ENCODE data around the gene IGFN1.
A peak's percentile ranks its signal among the peaks of the same experiment; 100 is the strongest.

IGFN1 gene

DNA sequence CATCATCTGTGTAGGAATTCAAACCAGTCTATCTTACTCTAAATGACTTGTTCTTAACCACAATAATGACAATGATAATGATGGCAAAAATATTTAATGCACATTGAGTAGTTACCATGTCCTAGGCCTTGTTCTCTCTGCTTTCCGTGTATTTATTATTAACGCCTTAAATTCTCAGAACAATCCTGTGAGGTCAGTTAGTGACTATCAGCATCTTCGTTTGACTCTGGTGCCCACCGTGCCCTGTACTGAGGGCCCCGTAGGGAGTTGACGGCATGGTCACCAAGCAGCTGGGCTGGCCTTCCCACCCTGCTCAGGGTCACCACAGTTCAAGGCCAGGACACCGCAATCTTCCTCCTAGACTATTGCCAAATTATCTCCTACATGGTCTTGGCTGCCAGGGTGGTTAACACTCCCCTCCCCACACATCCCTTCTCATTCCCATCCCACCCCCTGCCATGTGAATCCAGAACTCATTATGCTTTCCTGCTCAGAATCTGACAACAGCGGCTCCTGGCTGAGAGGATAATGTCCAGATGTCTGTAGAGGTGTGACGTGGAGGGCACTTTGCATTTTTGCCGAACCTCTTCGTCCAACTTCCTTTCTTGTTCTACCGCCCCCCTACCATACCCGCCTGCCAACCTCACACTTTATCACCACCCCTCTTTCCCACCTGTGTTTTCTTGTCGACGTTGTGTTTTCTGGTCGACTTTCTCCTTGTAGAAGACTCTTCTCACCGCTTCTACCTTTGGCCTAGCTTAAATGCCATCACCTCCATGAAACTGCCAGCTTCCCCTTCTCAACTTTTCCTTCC is 33.4 kb downstream of the IGFN1 start:
- Histone ChIP-seq H2AK5ac (ENCODE audit: low read length, severe bottlenecking) (no peak overlapping the region), H3K4ac (ENCODE audit: low read depth in 1 of 2, low read length in 2 of 2) (no peak overlapping the region), H3K79me1 (replicated peaks; ENCODE audit: low read length, poor library complexity, severe bottlenecking) (no peaks in the 10 kb centered on the region), H3K4me1 (ENCODE audit: control insufficient read depth, insufficient read depth, low read depth, low read length) (peaks cover 2% of the 10 kb centered on the region), H4K8ac (ENCODE audit: low read length) (no peak overlapping the region), H2BK5ac (ENCODE audit: low read depth, low read length, poor library complexity, severe bottlenecking) (no peak overlapping the region), H3K4me3 (ENCODE audit: insufficient read depth in 1 of 2, low read depth in 1 of 2, low read length in 2 of 2) (no peak overlapping the region), H2BK120ac (ENCODE audit: low read depth, low read length) (no peak overlapping the region), H3K14ac (ENCODE audit: low read length in 2 of 2) (no peak overlapping the region), H3K36me3 (ENCODE audit: control insufficient read depth in 1 of 2, insufficient read depth in 2 of 2, low read depth in 1 of 2, low read length in 2 of 2) (peaks cover 4 to 14% of the 10 kb centered on the region in 2 experiments), H3K27ac (ENCODE audit: low read length, poor library complexity, severe bottlenecking) (no peak overlapping the region), H3K18ac (ENCODE audit: low read depth in 1 of 2, low read length in 2 of 2) (no peak overlapping the region), H2BK15ac (ENCODE audit: low read depth, poor library complexity, severe bottlenecking) (no peak overlapping the region), H3K23ac (ENCODE audit: low read length in 2 of 2) (no peak overlapping the region), H3K27me3 (ENCODE audit: control insufficient read depth in 1 of 2, insufficient read depth in 1 of 2, low read length in 2 of 2) (no peaks in the 10 kb centered on the region), H4K91ac (ENCODE audit: low read length) (no peak overlapping the region), H3K9me3 (ENCODE audit: control insufficient read depth, low read length) (no peaks in the 10 kb centered on the region), H3K4me2 (ENCODE audit: low read length, poor library complexity, severe bottlenecking) (no peak overlapping the region), H2BK12ac (ENCODE audit: low read length in 2 of 2) (no peak overlapping the region), H3K9ac (ENCODE audit: low read length) (no peak overlapping the region), H2AFZ (ENCODE audit: low read depth, low read length) (no peak overlapping the region)
- DNase-seq: no peak
- 92% methylated on average over 16 of the region's 17 CpGs for WGBS

DNA sequence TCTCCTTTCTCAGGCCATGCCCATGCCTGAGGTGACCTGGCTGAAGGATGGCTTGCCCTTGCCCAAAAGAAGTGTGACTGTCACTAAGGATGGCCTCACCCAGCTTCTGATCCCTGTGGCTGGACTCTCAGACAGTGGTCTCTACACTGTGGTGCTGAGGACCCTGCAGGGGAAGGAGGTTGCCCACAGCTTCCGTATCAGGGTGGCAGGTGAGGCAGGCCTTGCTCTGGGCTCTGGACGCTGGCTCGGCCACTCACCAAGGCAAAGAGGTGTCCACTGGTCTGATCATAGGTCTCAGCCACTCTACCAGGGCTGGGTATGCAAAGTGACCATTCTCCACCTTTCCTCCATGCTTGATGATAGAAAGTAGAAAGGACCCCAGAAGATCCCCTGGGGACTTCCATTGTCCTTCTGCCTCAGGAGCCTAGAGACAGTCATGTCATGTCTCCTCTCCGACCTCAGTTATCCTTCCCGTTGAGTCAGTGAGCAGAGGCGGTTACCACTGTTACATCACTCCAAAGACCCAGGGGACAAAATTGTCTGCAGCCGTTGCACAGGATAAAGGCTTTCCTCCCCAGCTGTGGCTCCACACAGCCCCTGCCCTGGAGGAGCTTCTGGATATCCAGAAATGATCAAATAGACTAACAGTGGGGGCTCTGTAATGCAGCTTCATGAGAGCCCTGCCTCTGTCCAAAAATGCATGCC is 34.2 kb downstream of the IGFN1 start:
- Histone ChIP-seq H3K4me1 (ENCODE audit: control insufficient read depth, insufficient read depth, low read depth, low read length) (peaks cover 2% of the 10 kb centered on the region), H3K18ac (ENCODE audit: low read depth in 1 of 2, low read length in 2 of 2) (no peak overlapping the region), H3K14ac (ENCODE audit: low read length in 2 of 2) (no peak overlapping the region), H3K36me3 (ENCODE audit: control insufficient read depth in 1 of 2, insufficient read depth in 2 of 2, low read depth in 1 of 2, low read length in 2 of 2) (peaks cover 4 to 14% of the 10 kb centered on the region in 2 experiments), H4K91ac (ENCODE audit: low read length) (no peak overlapping the region), H4K8ac (ENCODE audit: low read length) (no peak overlapping the region), H3K9me3 (ENCODE audit: control insufficient read depth, low read length) (no peaks in the 10 kb centered on the region), H2BK120ac (ENCODE audit: low read depth, low read length) (no peak overlapping the region), H3K9ac (ENCODE audit: low read length) (no peak overlapping the region), H2BK5ac (ENCODE audit: low read depth, low read length, poor library complexity, severe bottlenecking) (no peak overlapping the region), H3K27ac (ENCODE audit: low read length, poor library complexity, severe bottlenecking) (no peak overlapping the region), H2AK5ac (ENCODE audit: low read length, severe bottlenecking) (no peak overlapping the region), H3K23ac (ENCODE audit: low read length in 2 of 2) (no peak overlapping the region), H2BK12ac (ENCODE audit: low read length in 2 of 2) (no peak overlapping the region), H3K79me1 (replicated peaks; ENCODE audit: low read length, poor library complexity, severe bottlenecking) (no peaks in the 10 kb centered on the region), H3K4me2 (ENCODE audit: low read length, poor library complexity, severe bottlenecking) (no peak overlapping the region), H3K4me3 (ENCODE audit: insufficient read depth in 1 of 2, low read depth in 1 of 2, low read length in 2 of 2) (no peak overlapping the region), H3K4ac (ENCODE audit: low read depth in 1 of 2, low read length in 2 of 2) (no peak overlapping the region), H3K27me3 (ENCODE audit: control insufficient read depth in 1 of 2, insufficient read depth in 1 of 2, low read length in 2 of 2) (no peaks in the 10 kb centered on the region), H2AFZ (ENCODE audit: low read depth, low read length) (no peak overlapping the region), H2BK15ac (ENCODE audit: low read depth, poor library complexity, severe bottlenecking) (no peak overlapping the region)
- no peak for DNase-seq
- 69% methylated on average over 7 of the region's 7 CpGs for WGBS

DNA sequence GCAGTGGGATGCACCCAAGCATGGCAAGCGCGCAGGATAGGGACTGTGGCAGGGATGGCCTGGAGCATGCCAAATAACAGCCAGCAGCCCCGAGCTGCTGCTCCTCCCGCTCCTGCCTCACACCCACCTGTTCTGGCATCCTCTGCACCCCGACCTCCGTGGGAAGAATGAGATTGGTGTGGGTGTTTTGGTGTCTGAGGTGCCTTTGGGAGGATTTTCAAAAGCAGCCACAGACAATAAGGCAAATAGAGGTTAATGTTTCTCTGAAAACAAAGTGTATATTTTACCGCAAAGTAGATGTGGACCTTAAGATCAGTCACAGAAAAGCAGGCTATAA is 35.5 kb downstream of the IGFN1 start:
- Histone ChIP-seq H2BK5ac (ENCODE audit: low read depth, low read length, poor library complexity, severe bottlenecking) (no peak overlapping the region), H3K36me3 (ENCODE audit: control insufficient read depth in 1 of 2, insufficient read depth in 2 of 2, low read depth in 1 of 2, low read length in 2 of 2) (peaks cover 4 to 14% of the 10 kb centered on the region in 2 experiments), H4K8ac (ENCODE audit: low read length) (no peak overlapping the region), H2AFZ (ENCODE audit: low read depth, low read length) (no peak overlapping the region), H3K14ac (ENCODE audit: low read length in 2 of 2) (no peak overlapping the region), H3K23ac (ENCODE audit: low read length in 2 of 2) (no peak overlapping the region), H3K9me3 (ENCODE audit: control insufficient read depth, low read length) (no peaks in the 10 kb centered on the region), H2BK12ac (ENCODE audit: low read length in 2 of 2) (no peak overlapping the region), H2BK120ac (ENCODE audit: low read depth, low read length) (no peak overlapping the region), H3K27me3 (ENCODE audit: control insufficient read depth in 1 of 2, insufficient read depth in 1 of 2, low read length in 2 of 2) (no peaks in the 10 kb centered on the region), H3K4me1 (ENCODE audit: control insufficient read depth, insufficient read depth, low read depth, low read length) (peaks cover 5% of the 10 kb centered on the region), H3K4ac (ENCODE audit: low read depth in 1 of 2, low read length in 2 of 2) (no peak overlapping the region), H4K91ac (ENCODE audit: low read length) (peak overlapping the region; percentile 68), H2AK5ac (ENCODE audit: low read length, severe bottlenecking) (no peak overlapping the region), H3K4me3 (ENCODE audit: insufficient read depth in 1 of 2, low read depth in 1 of 2, low read length in 2 of 2) (no peak overlapping the region), H3K9ac (ENCODE audit: low read length) (no peak overlapping the region), H3K27ac (ENCODE audit: low read length, poor library complexity, severe bottlenecking) (no peak overlapping the region), H3K18ac (ENCODE audit: low read depth in 1 of 2, low read length in 2 of 2) (no peak overlapping the region), H2BK15ac (ENCODE audit: low read depth, poor library complexity, severe bottlenecking) (no peak overlapping the region), H3K4me2 (ENCODE audit: low read length, poor library complexity, severe bottlenecking) (no peak overlapping the region), H3K79me1 (replicated peaks; ENCODE audit: low read length, poor library complexity, severe bottlenecking) (no peaks in the 10 kb centered on the region)
- DNase-seq: no peak
- 60% methylated on average over 1 of the region's 7 CpGs for WGBS

DNA sequence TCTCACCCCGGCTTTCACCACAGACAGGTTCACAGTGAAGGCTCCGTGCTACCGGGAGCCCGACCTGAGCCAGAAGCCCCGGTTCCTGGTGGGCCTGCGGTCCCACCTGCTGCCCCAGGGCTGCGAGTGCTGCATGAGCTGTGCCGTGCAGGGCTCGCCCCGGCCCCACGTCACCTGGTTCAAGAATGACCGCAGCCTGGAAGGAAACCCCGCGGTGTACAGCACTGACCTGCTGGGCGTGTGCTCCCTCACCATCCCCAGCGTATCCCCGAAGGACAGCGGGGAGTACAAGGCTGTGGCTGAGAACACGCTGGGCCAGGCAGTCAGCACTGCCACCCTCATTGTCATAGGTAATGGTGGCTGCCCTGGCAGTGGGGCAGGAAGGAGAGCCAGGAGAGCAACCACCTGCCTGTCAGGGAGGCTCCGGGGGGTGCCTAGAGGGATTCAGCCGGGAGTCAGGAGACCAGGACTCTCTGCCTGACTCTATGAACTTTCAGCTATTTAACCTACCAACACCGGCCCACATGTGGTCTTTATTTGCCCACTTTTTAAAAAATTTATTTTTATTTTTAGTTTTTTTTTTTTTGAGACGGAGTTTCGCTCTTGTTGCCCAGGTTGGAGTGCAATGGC is 36.4 kb downstream of the IGFN1 start:
- Histone ChIP-seq H3K4me3 (ENCODE audit: insufficient read depth in 1 of 2, low read depth in 1 of 2, low read length in 2 of 2) (no peak overlapping the region), H3K4ac (ENCODE audit: low read depth in 1 of 2, low read length in 2 of 2) (no peak overlapping the region), H2AK5ac (ENCODE audit: low read length, severe bottlenecking) (no peak overlapping the region), H2BK12ac (ENCODE audit: low read length in 2 of 2) (no peak overlapping the region), H2AFZ (ENCODE audit: low read depth, low read length) (no peak overlapping the region), H3K14ac (ENCODE audit: low read length in 2 of 2) (no peak overlapping the region), H3K23ac (ENCODE audit: low read length in 2 of 2) (no peak overlapping the region), H4K91ac (ENCODE audit: low read length) (no peak overlapping the region), H3K36me3 (ENCODE audit: control insufficient read depth in 1 of 2, insufficient read depth in 2 of 2, low read depth in 1 of 2, low read length in 2 of 2) (peaks cover 4 to 10% of the 10 kb centered on the region in 2 experiments), H3K27ac (ENCODE audit: low read length, poor library complexity, severe bottlenecking) (no peak overlapping the region), H4K8ac (ENCODE audit: low read length) (no peak overlapping the region), H3K4me1 (ENCODE audit: control insufficient read depth, insufficient read depth, low read depth, low read length) (peaks cover 5% of the 10 kb centered on the region), H3K9me3 (ENCODE audit: control insufficient read depth, low read length) (peaks cover 3% of the 10 kb centered on the region), H3K4me2 (ENCODE audit: low read length, poor library complexity, severe bottlenecking) (no peak overlapping the region), H3K79me1 (replicated peaks; ENCODE audit: low read length, poor library complexity, severe bottlenecking) (no peaks in the 10 kb centered on the region), H2BK120ac (ENCODE audit: low read depth, low read length) (no peak overlapping the region), H3K27me3 (ENCODE audit: control insufficient read depth in 1 of 2, insufficient read depth in 1 of 2, low read length in 2 of 2) (no peaks in the 10 kb centered on the region), H2BK15ac (ENCODE audit: low read depth, poor library complexity, severe bottlenecking) (no peak overlapping the region), H3K9ac (ENCODE audit: low read length) (no peak overlapping the region), H2BK5ac (ENCODE audit: low read depth, low read length, poor library complexity, severe bottlenecking) (no peak overlapping the region), H3K18ac (ENCODE audit: low read depth in 1 of 2, low read length in 2 of 2) (no peak overlapping the region)
- WGBS: 90% methylated on average over 21 of the region's 24 CpGs
- no peak for DNase-seq
